Measurements from ENCODE around the gene ARHGAP32.

Gene ARHGAP32

GRCh38 chr11:129192150-129192549 lies at the start of gene ARHGAP32:
Gene ARHGAP32, minus strand, starts transcription at chr11:129192325. Its CDS starts 127 bp downstream, at chr11:129192198.
- no peaks in the 10 kb centered on the region for H3K9me3 Mint-ChIP-seq
- no peaks in the 10 kb centered on the region for H3K27me3 Mint-ChIP-seq (ENCODE audit: low read depth)
- H3K4me3 Mint-ChIP-seq, result no peak within 1 kb of the TSS

GRCh38 chr11:129239207-129239606 lies 47.1 kb upstream of the ARHGAP32 start:
- H3K4me3 Mint-ChIP-seq, result no peak overlapping the region
- no peaks in the 10 kb centered on the region for H3K36me3 Mint-ChIP-seq (ENCODE audit: low read depth)
- H3K27ac Mint-ChIP-seq, result no peak overlapping the region
- H3K4me1 Mint-ChIP-seq (ENCODE audit: low read depth), result peaks cover 1% of the 10 kb centered on the region
- no peaks in the 10 kb centered on the region for H3K9me3 Mint-ChIP-seq
- H3K27me3 Mint-ChIP-seq (ENCODE audit: low read depth), result no peaks in the 10 kb centered on the region

More at GRCh38 chr11:129192150-129192549, at the start of gene ARHGAP32:
- Mint-ChIP-seq H3K4me1 (ENCODE audit: low read depth) (no peaks in the 10 kb centered on the region), H3K27ac (no peak within 1 kb of the TSS), H3K36me3 (ENCODE audit: low read depth) (no peaks in the 10 kb centered on the region)

GRCh38 chr11:129237880-129238638 lies 45.9 kb upstream of the ARHGAP32 start:
- Mint-ChIP-seq H3K9me3 (no peaks in the 10 kb centered on the region), H3K27me3 (ENCODE audit: low read depth) (no peaks in the 10 kb centered on the region), H3K4me3 (no peak overlapping the region), H3K4me1 (ENCODE audit: low read depth) (peaks cover 1% of the 10 kb centered on the region), H3K27ac (no peak overlapping the region), H3K36me3 (ENCODE audit: low read depth) (no peaks in the 10 kb centered on the region)

- Mint-ChIP-seq H3K4me1 (ENCODE audit: low read depth) (peaks cover 1% of the 10 kb centered on the region), H3K9me3 (no peaks in the 10 kb centered on the region), H3K4me3 (no peak overlapping the region), H3K27me3 (ENCODE audit: low read depth) (no peaks in the 10 kb centered on the region), H3K27ac (no peak overlapping the region), H3K36me3 (ENCODE audit: low read depth) (no peaks in the 10 kb centered on the region)
Observed at GRCh38 chr11:129237456-129237855, 45.3 kb upstream of the ARHGAP32 start.

GRCh38 chr11:129236850-129237249 lies 44.7 kb upstream of the ARHGAP32 start:
- Mint-ChIP-seq H3K4me3 (no peak overlapping the region), H3K4me1 (ENCODE audit: low read depth) (peaks cover 1% of the 10 kb centered on the region), H3K36me3 (ENCODE audit: low read depth) (no peaks in the 10 kb centered on the region), H3K27ac (no peak overlapping the region), H3K27me3 (ENCODE audit: low read depth) (no peaks in the 10 kb centered on the region), H3K9me3 (no peaks in the 10 kb centered on the region)

- no peak overlapping the region for H3K4me3 Mint-ChIP-seq
- no peaks in the 10 kb centered on the region for H3K9me3 Mint-ChIP-seq
- H3K27ac Mint-ChIP-seq, result no peak overlapping the region
- H3K36me3 Mint-ChIP-seq (ENCODE audit: low read depth), result no peaks in the 10 kb centered on the region
- no peaks in the 10 kb centered on the region for H3K27me3 Mint-ChIP-seq (ENCODE audit: low read depth)
- H3K4me1 Mint-ChIP-seq (ENCODE audit: low read depth), result peaks cover 1% of the 10 kb centered on the region
Observed at GRCh38 chr11:129234978-129235377, 42.9 kb upstream of the ARHGAP32 start.

GRCh38 chr11:129230006-129230405 lies 37.9 kb upstream of the ARHGAP32 start:
- H3K9me3 Mint-ChIP-seq, result peaks cover 24% of the 10 kb centered on the region
- no peak overlapping the region for H3K27ac Mint-ChIP-seq
- H3K4me1 Mint-ChIP-seq (ENCODE audit: low read depth), result no peaks in the 10 kb centered on the region
- no peaks in the 10 kb centered on the region for H3K27me3 Mint-ChIP-seq (ENCODE audit: low read depth)
- peaks cover 6% of the 10 kb centered on the region for H3K36me3 Mint-ChIP-seq (ENCODE audit: low read depth)
- no peak overlapping the region for H3K4me3 Mint-ChIP-seq

GRCh38 chr11:129226207-129226798 lies 34.2 kb upstream of the ARHGAP32 start:
- H3K4me3 Mint-ChIP-seq, result no peak overlapping the region
- H3K27ac Mint-ChIP-seq, result no peak overlapping the region
- peaks cover 6% of the 10 kb centered on the region for H3K36me3 Mint-ChIP-seq (ENCODE audit: low read depth)
- H3K9me3 Mint-ChIP-seq, result peaks cover 25% of the 10 kb centered on the region
- H3K4me1 Mint-ChIP-seq (ENCODE audit: low read depth), result no peaks in the 10 kb centered on the region
- peaks cover 3% of the 10 kb centered on the region for H3K27me3 Mint-ChIP-seq (ENCODE audit: low read depth)

- Mint-ChIP-seq H3K27me3 (ENCODE audit: low read depth) (peaks cover 3% of the 10 kb centered on the region), H3K9me3 (peaks cover 25% of the 10 kb centered on the region), H3K4me1 (ENCODE audit: low read depth) (no peaks in the 10 kb centered on the region), H3K27ac (no peak overlapping the region), H3K4me3 (no peak overlapping the region), H3K36me3 (ENCODE audit: low read depth) (peaks cover 6% of the 10 kb centered on the region)
Observed at GRCh38 chr11:129225190-129225589, 33.1 kb upstream of the ARHGAP32 start.

GRCh38 chr11:129224538-129224937 lies 32.4 kb upstream of the ARHGAP32 start:
- H3K4me3 Mint-ChIP-seq, result no peak overlapping the region
- no peaks in the 10 kb centered on the region for H3K4me1 Mint-ChIP-seq (ENCODE audit: low read depth)
- peaks cover 25% of the 10 kb centered on the region for H3K9me3 Mint-ChIP-seq
- H3K27ac Mint-ChIP-seq, result no peak overlapping the region
- peaks cover 3% of the 10 kb centered on the region for H3K27me3 Mint-ChIP-seq (ENCODE audit: low read depth)
- H3K36me3 Mint-ChIP-seq (ENCODE audit: low read depth), result peaks cover 6% of the 10 kb centered on the region

- Mint-ChIP-seq H3K27me3 (ENCODE audit: low read depth) (peaks cover 3% of the 10 kb centered on the region), H3K36me3 (ENCODE audit: low read depth) (peaks cover 6% of the 10 kb centered on the region), H3K9me3 (peaks cover 25% of the 10 kb centered on the region), H3K27ac (no peak overlapping the region), H3K4me1 (ENCODE audit: low read depth) (no peaks in the 10 kb centered on the region), H3K4me3 (no peak overlapping the region)
Observed at GRCh38 chr11:129223701-129224149, 31.6 kb upstream of the ARHGAP32 start.

GRCh38 chr11:129223260-129223659 lies 31.1 kb upstream of the ARHGAP32 start:
- H3K27ac Mint-ChIP-seq, result no peak overlapping the region
- H3K27me3 Mint-ChIP-seq (ENCODE audit: low read depth), result peaks cover 3% of the 10 kb centered on the region
- H3K4me1 Mint-ChIP-seq (ENCODE audit: low read depth), result no peaks in the 10 kb centered on the region
- H3K36me3 Mint-ChIP-seq (ENCODE audit: low read depth), result peaks cover 6% of the 10 kb centered on the region
- H3K4me3 Mint-ChIP-seq, result no peak overlapping the region
- H3K9me3 Mint-ChIP-seq, result peaks cover 25% of the 10 kb centered on the region

- Mint-ChIP-seq H3K36me3 (ENCODE audit: low read depth) (peaks cover 6% of the 10 kb centered on the region), H3K4me1 (ENCODE audit: low read depth) (no peaks in the 10 kb centered on the region), H3K27me3 (ENCODE audit: low read depth) (peaks cover 3% of the 10 kb centered on the region), H3K9me3 (peaks cover 22% of the 10 kb centered on the region), H3K4me3 (no peak overlapping the region), H3K27ac (no peak overlapping the region)
Observed at GRCh38 chr11:129222158-129222557, 30.0 kb upstream of the ARHGAP32 start.

GRCh38 chr11:129215506-129216245 lies 23.6 kb upstream of the ARHGAP32 start:
- no peak overlapping the region for H3K4me3 Mint-ChIP-seq
- no peaks in the 10 kb centered on the region for H3K36me3 Mint-ChIP-seq (ENCODE audit: low read depth)
- H3K4me1 Mint-ChIP-seq (ENCODE audit: low read depth), result no peaks in the 10 kb centered on the region
- H3K27me3 Mint-ChIP-seq (ENCODE audit: low read depth), result no peaks in the 10 kb centered on the region
- H3K27ac Mint-ChIP-seq, result no peak overlapping the region
- H3K9me3 Mint-ChIP-seq, result no peaks in the 10 kb centered on the region
